ENCODE results near the gene MPP2.

GRCh38 chr17:43912635-43913304 lies 5.4 kb upstream of the MPP2 start:
- TF ChIP-seq CTCF (IDR thresholded peaks at IDR 0.05) (no peak), POLR2A (IDR thresholded peaks at IDR 0.05) (no peak)
